H1 (cell line): Measurements from ENCODE around the gene CTNND2. TPM values are rescaled to one million over a fixed set of nuclear protein-coding genes. Genes with fewer than 3 reads are reported as not detected.

Experiments used
- CTCF ChIA-PET: fragments of 300-600 bp; sonication (Branson Sonifier 250); formaldehyde crosslinking; loops from one replicate; lab custom pipeline; 2021; ENCODE audit not compliant: partially characterized antibody; lab: Charles Lee
- POLR2A ChIA-PET: fragments of 300-600 bp; sonication (Branson Sonifier 250); formaldehyde crosslinking; loops from one replicate; lab custom pipeline; 2021; ENCODE audit warnings: inconsistent platforms; ENCODE audit not compliant: partially characterized antibody; lab: Charles Lee
- DNase-seq, 2 experiments: peaks; one replicate each; pipeline versions ENCODE4 v3.0.0 to v3.0.0-alpha.2; 2010 to 2022; ENCODE audit warnings: low spot score in 2 of 2, low read depth in 1 of 2, mixed read lengths in 1 of 2
- FAIRE-seq: peaks from 2 replicates; lab custom pipeline; 2011; peaks lifted over from hg19 to GRCh38; lab: Jason Lieb, UNC
- H2AFZ ChIP-seq: 2 replicates; pipeline ENCODE4 v1.8.1; 2012; ENCODE audit warnings: low read length, inconsistent platforms
- H2AK5ac ChIP-seq: 2 replicates; pipeline ENCODE4 v1.6.1; 2013; ENCODE audit warnings: low read depth, low read length
- H2BK120ac ChIP-seq: replicated peaks from 2 replicates; pipeline ENCODE3; 2013; ENCODE audit warnings: low read depth, low read length, inconsistent platforms
- H2BK12ac ChIP-seq: 2 replicates; pipeline ENCODE4 v1.6.1; 2013; ENCODE audit warnings: low read depth, low read length
- H2BK15ac ChIP-seq: 2 replicates; pipeline ENCODE4 v1.6.1; 2013; ENCODE audit warnings: low read length
- H2BK20ac ChIP-seq: 2 replicates; pipeline ENCODE4 v1.6.1; 2013; ENCODE audit warnings: low read length
- H2BK5ac ChIP-seq: 2 replicates; pipeline ENCODE4 v1.6.1; 2013; ENCODE audit warnings: low read depth, low read length
- H3K14ac ChIP-seq: 2 replicates; pipeline ENCODE4 v1.6.1; 2013; ENCODE audit warnings: inconsistent platforms; ENCODE audit not compliant: insufficient read length
- H3K18ac ChIP-seq: 2 replicates; pipeline ENCODE4 v1.6.1; 2013; ENCODE audit warnings: low read length; ENCODE audit errors: extremely low read depth
- H3K23ac ChIP-seq: 2 replicates; pipeline ENCODE4 v1.6.1; 2013; ENCODE audit warnings: inconsistent platforms; ENCODE audit not compliant: insufficient read length
- H3K23me2 ChIP-seq: 2 replicates; pipeline ENCODE4 v1.6.1; 2013; ENCODE audit warnings: low read depth, low read length
- H3K27ac ChIP-seq: 2 replicates; pipeline ENCODE4 v1.6.1; 2011; ENCODE audit warnings: low read depth, low read length, inconsistent platforms
- H3K27me3 ChIP-seq, 4 experiments: replicated peaks in 1 of 4; 1 replicate in 1 of 4; 2 replicates in 3 of 4; pipeline versions ENCODE4 v1.6.1 to v1.8.1; 2011 to 2013; ENCODE audit warnings: low read length in 3 of 4, mild to moderate bottlenecking in 3 of 4, inconsistent platforms in 2 of 4, mixed read lengths in 2 of 4, moderate library complexity in 1 of 4; ENCODE audit not compliant: control insufficient read depth in 3 of 4, insufficient read depth in 3 of 4; ENCODE audit errors: extremely low read depth in 1 of 4
- H3K36me3 ChIP-seq, 4 experiments: 2 replicates each; pipeline versions ENCODE4 v1.6.1 to v1.8.1; 2011 to 2013; ENCODE audit warnings: mild to moderate bottlenecking in 4 of 4, low read length in 3 of 4, moderate library complexity in 2 of 4, control low read depth in 1 of 4, inconsistent platforms in 1 of 4; ENCODE audit not compliant: insufficient read depth in 4 of 4, control insufficient read depth in 2 of 4
- H3K4ac ChIP-seq: replicated peaks from 2 replicates; pipeline ENCODE3; 2013; ENCODE audit warnings: low read length, low read depth, mixed read lengths, inconsistent platforms; ENCODE audit not compliant: insufficient read length
- H3K4me1 ChIP-seq, 4 experiments: replicated peaks in 1 of 4; 1 replicate in 1 of 4; 2 replicates in 3 of 4; pipeline versions ENCODE4 v1.6.1 to v1.8.1; 2011 to 2013; ENCODE audit warnings: low read length in 3 of 4, inconsistent platforms in 2 of 4, mixed read lengths in 1 of 4; ENCODE audit not compliant: insufficient read depth in 4 of 4, control insufficient read depth in 3 of 4
- H3K4me2 ChIP-seq, 2 experiments: 2 replicates each; pipeline versions ENCODE4 v1.6.1 to v1.8.1; 2011 to 2013; ENCODE audit warnings: low read depth in 2 of 2, low read length in 2 of 2, control low read depth in 1 of 2, inconsistent platforms in 1 of 2, mild to moderate bottlenecking in 1 of 2; ENCODE audit not compliant: insufficient read depth in 1 of 2
- H3K4me3 ChIP-seq, 4 experiments: fragments of 200-600, 300-600 bp in 1 of 4; sonication (generic), shearing (Covaris generic), sonication (Bioruptor Twin) in 1 of 4; 2 replicates each; pipeline versions ENCODE4 v1.5.1 to v1.8.1; 2011 to 2016; ENCODE audit warnings: low read length in 4 of 4, low read depth in 3 of 4, control low read depth in 2 of 4, inconsistent platforms in 2 of 4, mild to moderate bottlenecking in 2 of 4, mixed read lengths in 1 of 4, moderate library complexity in 1 of 4; ENCODE audit not compliant: insufficient read depth in 2 of 4; ENCODE audit errors: extremely low read depth in 1 of 4
- H3K56ac ChIP-seq: replicated peaks from 2 replicates; pipeline ENCODE3; 2013; ENCODE audit warnings: low read depth, mild to moderate bottlenecking, mixed read lengths, low read length, inconsistent platforms; ENCODE audit not compliant: insufficient read length
- H3K79me1 ChIP-seq: 2 replicates; pipeline ENCODE4 v1.6.1; 2013; ENCODE audit warnings: low read depth, low read length, control low read depth
- H3K79me2 ChIP-seq, 2 experiments: 2 replicates each; pipeline versions ENCODE4 v1.6.1 to v1.8.1; 2012 to 2013; ENCODE audit warnings: low read length in 2 of 2, mild to moderate bottlenecking in 2 of 2, inconsistent platforms in 1 of 2; ENCODE audit not compliant: insufficient read depth in 2 of 2, control insufficient read depth in 1 of 2
- H3K9ac ChIP-seq, 4 experiments: replicated peaks in 1 of 4; 1 replicate in 1 of 4; 2 replicates in 3 of 4; pipeline versions ENCODE4 v1.6.1 to v1.8.1; 2011 to 2013; ENCODE audit warnings: low read depth in 3 of 4, low read length in 3 of 4, control low read depth in 2 of 4, mild to moderate bottlenecking in 2 of 4, moderate library complexity in 2 of 4, inconsistent platforms in 1 of 4; ENCODE audit errors: extremely low read depth in 1 of 4
- H3K9me3 ChIP-seq, 2 experiments: 2 replicates each; pipeline versions ENCODE4 v1.6.1 to v1.8.1; 2012 to 2013; ENCODE audit warnings: mild to moderate bottlenecking in 2 of 2, moderate library complexity in 2 of 2, control low read depth in 1 of 2, inconsistent platforms in 1 of 2, low read depth in 1 of 2, low read length in 1 of 2, mixed read lengths in 1 of 2; ENCODE audit not compliant: insufficient read depth in 2 of 2
- H4K20me1 ChIP-seq, 2 experiments: replicated peaks in 1 of 2; 2 replicates each; pipeline versions ENCODE3 to v1.8.1; 2011 to 2013; ENCODE audit warnings: inconsistent platforms in 2 of 2, low read length in 2 of 2, mild to moderate bottlenecking in 1 of 2; ENCODE audit not compliant: insufficient read depth in 2 of 2, control insufficient read depth in 1 of 2
- H4K5ac ChIP-seq: 2 replicates; pipeline ENCODE4 v1.6.1; 2013; ENCODE audit warnings: low read length, low read depth, mixed read lengths, inconsistent platforms; ENCODE audit not compliant: insufficient read length
- H4K8ac ChIP-seq: 2 replicates; pipeline ENCODE4 v1.8.0; 2013; ENCODE audit warnings: mild to moderate bottlenecking, moderate library complexity, low read length, inconsistent platforms; ENCODE audit not compliant: insufficient read depth; ENCODE audit errors: extremely low read depth
- H4K91ac ChIP-seq: replicated peaks from 2 replicates; pipeline ENCODE3; 2013; ENCODE audit warnings: low read length, mixed read lengths, inconsistent platforms; ENCODE audit not compliant: insufficient read length
- CBX5 ChIP-seq: fragments of 300-800, 300-1000 bp; sonication (generic); IDR thresholded peaks from 2 replicates; pipeline ENCODE4 v1.7.1; 2016; ENCODE audit warnings: antibody characterized with exemption, low read length, low read depth
- TCF12 ChIP-seq: IDR thresholded peaks from 2 replicates; pipeline ENCODE4 v1.6.1; 2011; ENCODE audit warnings: low read depth, mild to moderate bottlenecking, low read length
- WGBS, 2 experiments: shearing (Covaris generic) in 1 of 2; methylation state at CpG; one replicate each; pipeline versions ENCODE4 v1.1.6 to v1.1.7; 2013 to 2015; ENCODE audit warnings: low lambda C conversion rate in 2 of 2, mixed read lengths in 2 of 2, inconsistent platforms in 1 of 2, low coverage in 1 of 2, missing lambda C conversion rate in 1 of 2; ENCODE audit not compliant: insufficient replicate concordance in 2 of 2, insufficient coverage in 1 of 2, insufficient read length in 1 of 2; ENCODE audit errors: extremely low coverage in 1 of 2, missing lambda C conversion rate in 1 of 2; 5-methylcytosine and 5-hydroxymethylcytosine counted together
- polyA plus RNA-seq, 7 experiments: library from polyadenylated mRNA; depleted of rRNA in 3 of 7; stranded (reverse) in 5 of 7; unstranded in 2 of 7; fragments of >200 nt in 5 of 7; fragments of 200-250 nt in 2 of 7; gene quantifications; 1 replicate in 5 of 7; 2 replicates in 1 of 7; 4 replicates in 1 of 7; pipeline versions ENCODE4 v1.2.1 to v1.2.3, GENCODE V29; 2011 to 2013; ENCODE audit warnings: missing spikeins in 2 of 7, mixed read lengths in 2 of 7
- total RNA-seq: library from RNA; stranded (reverse); fragmentation: NEBNext Ultra II Directional; extraction: Animal tissue kit (Norgen Biotek cat#: 25700); gene quantifications from 2 replicates; pipeline ENCODE4 v1.2.1, GENCODE V29; 2021
- TF ChIP-seq, protein P1 (sequence below), 3 experiments: IDR thresholded peaks; 1 replicate in 2 of 3; 2 replicates in 1 of 3; pipeline versions ENCODE4 v1.5.1 to v1.6.1; 2011; ENCODE audit warnings: low read length in 3 of 3, mild to moderate bottlenecking in 3 of 3, inconsistent platforms in 2 of 3, low read depth in 1 of 3, moderate library complexity in 1 of 3; ENCODE audit not compliant: insufficient read depth in 1 of 3; ENCODE audit errors: control extremely low read depth in 1 of 3

CTNND2 gene
- total and polyA plus RNA-seq, 2 of the 8 experiments (the other 6 are each of a cell fraction or from before 2014, with no cell fraction given): 7.4 to 14.2 TPM

DNA sequence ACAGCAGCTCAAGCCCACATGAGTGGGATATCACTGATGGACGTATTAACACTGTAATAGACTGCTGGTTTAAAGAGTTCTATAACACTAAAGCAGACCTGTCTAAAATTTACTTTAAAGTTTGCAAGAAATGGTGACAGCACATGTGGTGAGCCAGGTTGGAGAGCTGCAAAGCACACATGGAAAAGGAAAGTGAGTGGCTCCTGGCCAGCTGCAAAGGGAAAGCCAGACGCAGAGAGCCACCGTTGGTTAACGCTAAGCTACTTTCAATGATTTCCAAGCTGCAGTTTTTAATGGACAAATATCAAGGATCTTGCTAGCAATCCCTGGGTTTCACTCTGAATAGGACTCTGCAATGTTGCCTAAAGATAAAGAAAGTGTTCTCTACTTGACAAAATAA is 89.9 kb downstream of the CTNND2 start:
- Histone ChIP-seq H3K9ac (no peak overlapping the region), H2BK12ac (no peak overlapping the region), H3K23me2 (no peaks in the 10 kb centered on the region), H3K56ac (no peak overlapping the region), H3K4ac (no peak overlapping the region), H4K20me1 (no peaks in the 10 kb centered on the region), H4K8ac (no peak overlapping the region), H2BK120ac (no peak overlapping the region), H3K14ac (no peak overlapping the region), H4K5ac (no peak overlapping the region), H3K27me3 (peaks cover 0 to 1% (median 0%) of the 10 kb centered on the region in 4 experiments; a peak in 1 of 7 replicates), H2BK20ac (no peak overlapping the region), H3K27ac (no peak overlapping the region), H3K18ac (no peak overlapping the region), H3K36me3 (no peaks in the 10 kb centered on the region), H2BK15ac (no peak overlapping the region), H2BK5ac (no peak overlapping the region), H3K79me1 (no peaks in the 10 kb centered on the region), H3K4me2 (no peak overlapping the region), H3K79me2 (no peaks in the 10 kb centered on the region), H3K9me3 (no peaks in the 10 kb centered on the region), H4K91ac (no peak overlapping the region), H3K4me3 (no peak overlapping the region), H3K4me1 (peaks cover 0 to 2% (median 0%) of the 10 kb centered on the region in 4 experiments; a peak in 4 of 7 replicates), H2AK5ac (no peak overlapping the region), H3K23ac (no peak overlapping the region), H2AFZ (no peak overlapping the region)
- ChIA-PET CTCF (no interaction called here), POLR2A (no interaction called here)
- DNase-seq (no peak), FAIRE-seq (no peak)
- TF ChIP-seq CBX5: no peak
- no peak for TF ChIP-seq TCF12
- TF ChIP-seq, protein P1, sequence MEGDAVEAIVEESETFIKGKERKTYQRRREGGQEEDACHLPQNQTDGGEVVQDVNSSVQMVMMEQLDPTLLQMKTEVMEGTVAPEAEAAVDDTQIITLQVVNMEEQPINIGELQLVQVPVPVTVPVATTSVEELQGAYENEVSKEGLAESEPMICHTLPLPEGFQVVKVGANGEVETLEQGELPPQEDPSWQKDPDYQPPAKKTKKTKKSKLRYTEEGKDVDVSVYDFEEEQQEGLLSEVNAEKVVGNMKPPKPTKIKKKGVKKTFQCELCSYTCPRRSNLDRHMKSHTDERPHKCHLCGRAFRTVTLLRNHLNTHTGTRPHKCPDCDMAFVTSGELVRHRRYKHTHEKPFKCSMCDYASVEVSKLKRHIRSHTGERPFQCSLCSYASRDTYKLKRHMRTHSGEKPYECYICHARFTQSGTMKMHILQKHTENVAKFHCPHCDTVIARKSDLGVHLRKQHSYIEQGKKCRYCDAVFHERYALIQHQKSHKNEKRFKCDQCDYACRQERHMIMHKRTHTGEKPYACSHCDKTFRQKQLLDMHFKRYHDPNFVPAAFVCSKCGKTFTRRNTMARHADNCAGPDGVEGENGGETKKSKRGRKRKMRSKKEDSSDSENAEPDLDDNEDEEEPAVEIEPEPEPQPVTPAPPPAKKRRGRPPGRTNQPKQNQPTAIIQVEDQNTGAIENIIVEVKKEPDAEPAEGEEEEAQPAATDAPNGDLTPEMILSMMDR (IDR thresholded peaks at IDR 0.05; ENCODE audit: control extremely low read depth in 1 of 3, insufficient read depth in 1 of 3, low read depth in 1 of 3, low read length in 3 of 3): no peak
- WGBS, 2 experiments: 92% methylated on average over 4 of the region's 4 CpGs; no CpG with 5 or more reads in 1 of the 2 experiments
